Measurements from ENCODE around the gene PROCA1. TPM values are rescaled to one million over a fixed set of nuclear protein-coding genes. Genes with fewer than 3 reads are reported as not detected.

The PROCA1 gene
- 1 to 10 TPM in 1 of 2 donors, under 1 TPM in 1; 0.94 to 1.4 TPM for total RNA-seq

- H3K36me3 ChIP-seq = peaks cover 18% of the 10 kb centered on the region
- H3K27ac ChIP-seq = peak within 1 kb of the TSS; percentile 84 to 89
- no peak for TF ChIP-seq CTCF (IDR thresholded peaks at IDR 0.05)
- H3K4me3 ChIP-seq = peak within 1 kb of the TSS; percentile 48 to 63
- H3K9me3 ChIP-seq = no peaks in the 10 kb centered on the region
- DNase-seq (ENCODE audit: low spot score) = no peak
- H3K4me1 ChIP-seq = peaks cover 0 to 31% of the 10 kb centered on the region in 2 donors
- no peaks in the 10 kb centered on the region for H3K27me3 ChIP-seq
These were observed at the start of gene PROCA1 for GRCh38 chr17:28711723-28712031. TSS of gene PROCA1 (minus strand) at chr17:28711888. CDS start at chr17:28711660, 228 bp downstream.

GRCh38 chr17:28760601-28761562 is 49.2 kb upstream of the PROCA1 start:
- no peak for DNase-seq (ENCODE audit: low spot score)
- no peak for TF ChIP-seq CTCF (IDR thresholded peaks at IDR 0.05)
- H3K27ac ChIP-seq = no peak overlapping the region
- peaks cover 32% of the 10 kb centered on the region for H3K36me3 ChIP-seq
- no peaks in the 10 kb centered on the region for H3K9me3 ChIP-seq
- peaks cover 0 to 23% of the 10 kb centered on the region in 2 donors for H3K4me1 ChIP-seq
- H3K4me3 ChIP-seq = no peak overlapping the region
- H3K27me3 ChIP-seq = no peaks in the 10 kb centered on the region

- Histone ChIP-seq H3K27me3 (no peaks in the 10 kb centered on the region), H3K9me3 (no peaks in the 10 kb centered on the region), H3K4me3 (no peak overlapping the region), H3K36me3 (peaks cover 27% of the 10 kb centered on the region), H3K4me1 (peaks cover 0 to 23% of the 10 kb centered on the region in 2 donors), H3K27ac (no peak overlapping the region)
- no peak for DNase-seq (ENCODE audit: low spot score)
- no peak for TF ChIP-seq CTCF (IDR thresholded peaks at IDR 0.05)
These were observed 47.7 kb upstream of the PROCA1 start for GRCh38 chr17:28759256-28759865.

GRCh38 chr17:28758411-28759121 is 46.9 kb upstream of the PROCA1 start:
- no peaks in the 10 kb centered on the region for H3K9me3 ChIP-seq
- DNase-seq (ENCODE audit: low spot score) = no peak
- H3K27me3 ChIP-seq = no peaks in the 10 kb centered on the region
- H3K36me3 ChIP-seq = peaks cover 24% of the 10 kb centered on the region
- H3K4me3 ChIP-seq = no peak overlapping the region
- no peak overlapping the region for H3K27ac ChIP-seq
- TF ChIP-seq CTCF (IDR thresholded peaks at IDR 0.05) = no peak
- peaks cover 0 to 20% of the 10 kb centered on the region in 2 donors for H3K4me1 ChIP-seq

- Histone ChIP-seq H3K27me3 (no peaks in the 10 kb centered on the region), H3K9me3 (no peaks in the 10 kb centered on the region), H3K27ac (no peak overlapping the region), H3K4me3 (no peak overlapping the region), H3K4me1 (peaks cover 0 to 8% of the 10 kb centered on the region in 2 donors), H3K36me3 (peaks cover 24% of the 10 kb centered on the region)
- no peak for TF ChIP-seq CTCF (IDR thresholded peaks at IDR 0.05)
- DNase-seq (ENCODE audit: low spot score) = no peak
These were observed 44.5 kb upstream of the PROCA1 start for GRCh38 chr17:28756049-28756804.

Data from right atrium auricular region (tissue), 2 donors.